DMS79 (cell line): Measurements from ENCODE around the gene PLCB4.

Experiments used
- DNase-seq: peaks from one replicate; lab custom pipeline; 2025; lab: John Stamatoyannopoulos, UW

PLCB4 gene

GRCh38 chr20:9270831-9271230 is 201.9 kb downstream of the PLCB4 start:
- no peak for DNase-seq

- no peak for DNase-seq
These were observed 208.1 kb downstream of the PLCB4 start for GRCh38 chr20:9276966-9277468.

GRCh38 chr20:9279918-9280401 is 211.1 kb downstream of the PLCB4 start:
- no peak for DNase-seq

GRCh38 chr20:9280666-9281065 is 211.8 kb downstream of the PLCB4 start:
- DNase-seq = no peak

GRCh38 chr20:9281803-9282202 is 212.9 kb downstream of the PLCB4 start:
- DNase-seq = no peak

- DNase-seq = no peak
These were observed 216.7 kb downstream of the PLCB4 start for GRCh38 chr20:9285617-9286016.

- DNase-seq = no peak
These were observed 217.9 kb downstream of the PLCB4 start for GRCh38 chr20:9286501-9287461.

- no peak for DNase-seq
These were observed 218.9 kb downstream of the PLCB4 start for GRCh38 chr20:9287826-9288225.

- no peak for DNase-seq
These were observed 221.4 kb downstream of the PLCB4 start for GRCh38 chr20:9290331-9290730.

GRCh38 chr20:9293145-9293544 is 224.3 kb downstream of the PLCB4 start:
- DNase-seq = no peak

GRCh38 chr20:9294041-9294440 is 225.2 kb downstream of the PLCB4 start:
- DNase-seq = no peak

GRCh38 chr20:9298906-9299305 is 230.0 kb downstream of the PLCB4 start:
- no peak for DNase-seq

- DNase-seq = no peak
These were observed 231.2 kb downstream of the PLCB4 start for GRCh38 chr20:9300080-9300479.

- no peak for DNase-seq
These were observed 231.6 kb downstream of the PLCB4 start for GRCh38 chr20:9300534-9300933.

GRCh38 chr20:9301129-9302090 is 232.5 kb downstream of the PLCB4 start:
- no peak for DNase-seq

- no peak for DNase-seq
These were observed 233.2 kb downstream of the PLCB4 start for GRCh38 chr20:9302091-9302462.

GRCh38 chr20:9306521-9306920 is 237.6 kb downstream of the PLCB4 start:
- DNase-seq = no peak

GRCh38 chr20:9308056-9308455 is 239.2 kb downstream of the PLCB4 start:
- DNase-seq = no peak

GRCh38 chr20:9311132-9311531 is 242.2 kb downstream of the PLCB4 start:
- no peak for DNase-seq

- no peak for DNase-seq
These were observed 250.9 kb downstream of the PLCB4 start for GRCh38 chr20:9319687-9320384.

- no peak for DNase-seq
These were observed 252.1 kb downstream of the PLCB4 start for GRCh38 chr20:9321007-9321406.

- DNase-seq = no peak
These were observed 253.8 kb downstream of the PLCB4 start for GRCh38 chr20:9322661-9323060.
